ENCODE results near the gene SHB.

DNA sequence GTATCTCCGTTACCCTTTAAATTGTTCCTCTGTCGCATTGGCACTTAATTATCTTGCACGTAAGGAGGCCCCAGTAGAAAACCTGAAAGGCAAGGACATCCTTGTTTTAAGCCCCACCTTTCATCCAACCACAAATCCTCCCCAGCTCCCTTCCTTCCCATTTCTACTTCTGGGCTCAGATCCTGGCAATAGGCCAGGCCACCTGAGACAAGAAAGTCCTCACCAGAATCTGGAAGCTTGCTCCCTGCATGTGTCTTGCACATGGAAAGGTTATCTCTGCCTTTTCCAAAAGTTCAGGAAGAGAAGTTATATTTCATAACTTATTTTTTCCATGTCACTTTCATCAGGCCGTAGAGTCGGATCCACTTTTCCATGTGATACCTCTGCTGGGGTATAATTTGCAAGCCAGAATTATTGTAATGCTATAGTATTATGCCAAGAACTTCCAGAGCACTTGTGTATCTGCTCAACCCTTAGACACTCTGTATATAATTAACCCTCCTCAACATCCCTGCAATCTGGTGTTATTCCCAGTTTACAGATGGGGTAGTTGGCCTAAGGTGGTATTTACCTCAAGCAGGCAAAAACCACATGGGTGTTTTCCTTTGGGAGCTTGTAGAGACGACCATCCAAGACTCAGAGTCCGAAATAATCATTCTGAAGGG is 2.6 kb upstream of the SHB start:
- TF ChIP-seq, protein P1, sequence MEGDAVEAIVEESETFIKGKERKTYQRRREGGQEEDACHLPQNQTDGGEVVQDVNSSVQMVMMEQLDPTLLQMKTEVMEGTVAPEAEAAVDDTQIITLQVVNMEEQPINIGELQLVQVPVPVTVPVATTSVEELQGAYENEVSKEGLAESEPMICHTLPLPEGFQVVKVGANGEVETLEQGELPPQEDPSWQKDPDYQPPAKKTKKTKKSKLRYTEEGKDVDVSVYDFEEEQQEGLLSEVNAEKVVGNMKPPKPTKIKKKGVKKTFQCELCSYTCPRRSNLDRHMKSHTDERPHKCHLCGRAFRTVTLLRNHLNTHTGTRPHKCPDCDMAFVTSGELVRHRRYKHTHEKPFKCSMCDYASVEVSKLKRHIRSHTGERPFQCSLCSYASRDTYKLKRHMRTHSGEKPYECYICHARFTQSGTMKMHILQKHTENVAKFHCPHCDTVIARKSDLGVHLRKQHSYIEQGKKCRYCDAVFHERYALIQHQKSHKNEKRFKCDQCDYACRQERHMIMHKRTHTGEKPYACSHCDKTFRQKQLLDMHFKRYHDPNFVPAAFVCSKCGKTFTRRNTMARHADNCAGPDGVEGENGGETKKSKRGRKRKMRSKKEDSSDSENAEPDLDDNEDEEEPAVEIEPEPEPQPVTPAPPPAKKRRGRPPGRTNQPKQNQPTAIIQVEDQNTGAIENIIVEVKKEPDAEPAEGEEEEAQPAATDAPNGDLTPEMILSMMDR (IDR thresholded peaks at IDR 0.05; ENCODE audit: low read length) = no peak
- TF ChIP-seq EZH2 (optimal IDR thresholded peaks at IDR 0.05; ENCODE audit: low read depth, low read length) = no peak
- no peak for TF ChIP-seq EZH2phosphoT487 (IDR thresholded peaks at IDR 0.05; ENCODE audit: low read length)
